ENCODE measurements around the gene FOXP1.

The FOXP1 gene

GRCh38 chr3:71083726-71084131, 499.8 kb downstream of the FOXP1 start:
- ATAC-seq: no peak
- TF ChIP-seq, protein P1, sequence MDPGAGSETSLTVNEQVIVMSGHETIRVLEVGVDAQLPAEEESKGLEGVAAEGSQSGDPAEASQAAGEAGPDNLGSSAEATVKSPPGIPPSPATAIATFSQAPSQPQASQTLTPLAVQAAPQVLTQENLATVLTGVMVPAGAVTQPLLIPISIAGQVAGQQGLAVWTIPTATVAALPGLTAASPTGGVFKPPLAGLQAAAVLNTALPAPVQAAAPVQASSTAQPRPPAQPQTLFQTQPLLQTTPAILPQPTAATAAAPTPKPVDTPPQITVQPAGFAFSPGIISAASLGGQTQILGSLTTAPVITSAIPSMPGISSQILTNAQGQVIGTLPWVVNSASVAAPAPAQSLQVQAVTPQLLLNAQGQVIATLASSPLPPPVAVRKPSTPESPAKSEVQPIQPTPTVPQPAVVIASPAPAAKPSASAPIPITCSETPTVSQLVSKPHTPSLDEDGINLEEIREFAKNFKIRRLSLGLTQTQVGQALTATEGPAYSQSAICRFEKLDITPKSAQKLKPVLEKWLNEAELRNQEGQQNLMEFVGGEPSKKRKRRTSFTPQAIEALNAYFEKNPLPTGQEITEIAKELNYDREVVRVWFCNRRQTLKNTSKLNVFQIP (CRISPR knock-in tag; IDR thresholded peaks at IDR 0.05; ENCODE audit: borderline replicate concordance, low read depth): no peak
- TF ChIP-seq ZNF70 (CRISPR knock-in tag; IDR thresholded peaks at IDR 0.05): no peak

GRCh38 chr3:71082833-71083232, 500.7 kb downstream of the FOXP1 start:
- TF ChIP-seq BACH2 (CRISPR knock-in tag; IDR thresholded peaks at IDR 0.05; ENCODE audit: borderline replicate concordance) (no peak), ZNF8 (CRISPR knock-in tag; IDR thresholded peaks at IDR 0.05) (no peak), ESRRG (CRISPR knock-in tag; IDR thresholded peaks at IDR 0.05) (no peak)
- TF ChIP-seq, protein P1 (CRISPR knock-in tag; IDR thresholded peaks at IDR 0.05; ENCODE audit: borderline replicate concordance, low read depth): no peak
- ATAC-seq: no peak

- no peak for ATAC-seq
- TF ChIP-seq ARNTL (CRISPR knock-in tag; IDR thresholded peaks at IDR 0.05; ENCODE audit: borderline replicate concordance, low read depth) (no peak), ZFP3 (CRISPR knock-in tag; IDR thresholded peaks at IDR 0.05) (no peak), ISL1 (CRISPR knock-in tag; IDR thresholded peaks at IDR 0.05) (no peak), ZFP30 (CRISPR knock-in tag; IDR thresholded peaks at IDR 0.05) (no peak), CSDC2 (CRISPR knock-in tag; IDR thresholded peaks at IDR 0.05) (no peak), CREB5 (CRISPR knock-in tag; IDR thresholded peaks at IDR 0.05; ENCODE audit: low read depth) (no peak), OSR1 (CRISPR knock-in tag; IDR thresholded peaks at IDR 0.05) (no peak), SNAI2 (CRISPR knock-in tag; IDR thresholded peaks at IDR 0.05) (no peak), ESRRG (CRISPR knock-in tag; IDR thresholded peaks at IDR 0.05) (no peak), ZC3H10 (CRISPR knock-in tag; IDR thresholded peaks at IDR 0.05) (no peak), BACH2 (CRISPR knock-in tag; IDR thresholded peaks at IDR 0.05; ENCODE audit: borderline replicate concordance) (no peak), TSHZ2 (CRISPR knock-in tag; IDR thresholded peaks at IDR 0.05) (no peak)
These were observed 502.9 kb downstream of the FOXP1 start for GRCh38 chr3:71080517-71081083.

DNA sequence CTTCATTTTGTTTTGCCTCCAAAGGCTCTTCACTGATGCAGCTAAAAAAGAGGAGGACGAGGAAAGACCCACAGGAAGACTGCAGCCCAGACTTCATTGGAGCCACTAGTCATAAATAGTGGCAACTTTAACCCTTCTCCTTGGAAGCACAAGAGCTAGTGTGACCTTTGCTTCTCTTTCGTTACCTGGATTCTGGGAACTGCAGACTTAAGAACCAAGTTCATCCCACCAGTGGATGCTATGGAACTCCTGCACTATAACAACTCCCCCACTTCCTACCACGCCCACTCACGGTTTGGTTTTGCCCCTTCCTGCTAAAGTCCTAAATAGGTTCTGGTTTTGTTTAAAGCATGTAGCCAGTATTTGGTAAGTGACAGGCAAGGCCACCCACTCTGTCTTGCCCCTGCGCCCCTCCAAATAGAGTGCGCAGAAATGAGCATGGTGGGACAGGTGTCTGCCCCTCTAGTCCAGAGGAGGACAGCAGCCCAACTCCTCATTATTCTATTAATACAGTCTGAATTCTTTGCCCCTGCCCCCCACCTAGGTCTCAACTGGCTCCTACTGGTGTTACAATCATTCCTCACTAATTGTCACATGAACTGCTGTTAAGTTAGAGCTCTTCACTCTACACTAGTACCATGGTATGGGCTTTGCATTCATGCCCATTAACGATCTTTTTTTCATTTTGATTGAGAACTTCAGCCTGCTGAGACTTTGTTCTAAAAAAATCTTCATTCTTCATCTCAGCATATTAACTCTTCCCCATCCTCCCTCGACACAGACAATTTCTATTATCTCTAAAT, 504.6 kb downstream of the FOXP1 start:
- ATAC-seq: no peak
- TF ChIP-seq SNAI2 (CRISPR knock-in tag; IDR thresholded peaks at IDR 0.05) (no peak), BACH2 (CRISPR knock-in tag; IDR thresholded peaks at IDR 0.05; ENCODE audit: borderline replicate concordance) (no peak), RARB (CRISPR knock-in tag; IDR thresholded peaks at IDR 0.05) (no peak)

- no peak for ATAC-seq
- TF ChIP-seq ARNTL (CRISPR knock-in tag; IDR thresholded peaks at IDR 0.05; ENCODE audit: borderline replicate concordance, low read depth) (no peak), BACH2 (CRISPR knock-in tag; IDR thresholded peaks at IDR 0.05; ENCODE audit: borderline replicate concordance) (no peak), ZFP3 (CRISPR knock-in tag; IDR thresholded peaks at IDR 0.05) (no peak), TCF4 (CRISPR knock-in tag; IDR thresholded peaks at IDR 0.05; ENCODE audit: borderline replicate concordance) (no peak), ZC3H10 (CRISPR knock-in tag; IDR thresholded peaks at IDR 0.05) (no peak), PATZ1 (CRISPR knock-in tag; IDR thresholded peaks at IDR 0.05; ENCODE audit: borderline replicate concordance) (no peak), CREB5 (CRISPR knock-in tag; IDR thresholded peaks at IDR 0.05; ENCODE audit: low read depth) (no peak), TOX (CRISPR knock-in tag; IDR thresholded peaks at IDR 0.05; ENCODE audit: borderline replicate concordance) (no peak), ESRRG (CRISPR knock-in tag; IDR thresholded peaks at IDR 0.05) (no peak), PPARA (CRISPR knock-in tag; IDR thresholded peaks at IDR 0.05; ENCODE audit: borderline replicate concordance) (no peak), RARB (CRISPR knock-in tag; IDR thresholded peaks at IDR 0.05) (no peak)
- TF ChIP-seq, protein P1 (CRISPR knock-in tag; IDR thresholded peaks at IDR 0.05; ENCODE audit: borderline replicate concordance, low read depth): no peak
These were observed 505.3 kb downstream of the FOXP1 start for GRCh38 chr3:71078199-71078598.

Data from SK-N-SH treated with all-trans-retinoic acid at 6 μM for 48 hours (cell line).